Measurements from ENCODE around the gene USP49. TPM values are rescaled to one million over a fixed set of nuclear protein-coding genes. Genes with fewer than 3 reads are reported as not detected.

The USP49 gene
- total RNA-seq, 3 donors from 2014 or later = 3.4 to 4.9 (median 4.7) TPM

DNA sequence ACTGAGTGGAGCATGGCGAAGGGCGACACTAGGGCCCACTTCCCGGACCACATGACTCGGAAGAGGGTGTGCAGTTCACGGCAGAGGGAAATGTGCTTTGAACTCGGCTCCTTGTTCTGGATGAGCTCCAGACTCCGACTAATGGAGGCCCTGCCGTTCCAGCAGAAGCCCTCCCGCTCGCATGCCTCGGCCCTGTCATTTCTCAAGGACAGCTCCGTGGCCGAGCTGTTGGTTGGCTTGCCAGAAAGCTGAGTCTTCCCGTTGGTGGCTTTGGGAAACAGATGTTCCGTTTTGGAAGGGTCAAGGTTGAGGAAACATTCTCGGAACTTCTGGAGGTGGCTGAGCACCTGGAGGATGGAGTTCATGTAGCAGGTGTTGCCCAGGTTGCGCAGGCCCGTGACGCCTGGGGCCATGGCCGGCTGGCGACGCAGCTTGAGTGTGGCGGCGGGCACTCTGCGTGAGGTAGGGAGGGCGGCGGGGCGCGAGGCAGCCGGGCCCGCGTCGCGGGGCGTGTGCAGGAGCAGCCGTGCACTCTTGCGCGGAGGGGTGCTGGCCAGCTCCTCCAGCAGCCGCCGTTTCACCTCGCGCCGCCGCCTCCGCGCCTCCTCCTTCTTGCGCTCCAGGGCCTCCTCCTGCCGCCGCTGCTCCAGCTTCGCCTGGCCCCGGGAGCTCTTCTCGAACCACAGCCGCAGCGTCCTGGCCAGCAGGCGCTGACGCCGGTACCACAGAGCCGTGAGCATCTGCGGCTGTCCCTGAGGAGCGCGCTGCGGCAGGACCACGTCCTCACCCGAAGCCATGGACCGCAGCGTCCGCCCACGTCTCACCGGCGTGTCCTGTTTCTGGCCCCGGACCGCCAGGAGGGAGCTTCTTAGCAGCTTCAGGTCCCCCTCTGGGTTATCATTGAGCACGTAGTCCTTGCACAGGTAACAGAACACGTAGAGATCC, 89.1 kb downstream of the USP49 start:
- DNase-seq (ENCODE audit: low spot score in 2 of 2) = no peak
- Histone ChIP-seq H3K36me3 (no peaks in the 10 kb centered on the region), H3K4me3 (no peak overlapping the region), H3K27me3 (no peaks in the 10 kb centered on the region), H3K27ac (no peak overlapping the region), H3K9me3 (no peaks in the 10 kb centered on the region), H3K4me1 (no peaks in the 10 kb centered on the region)
- intact Hi-C loops (cut with DNase I; ENCODE audit: low total_unique reads) = no loop called here
- TF ChIP-seq, protein P1, sequence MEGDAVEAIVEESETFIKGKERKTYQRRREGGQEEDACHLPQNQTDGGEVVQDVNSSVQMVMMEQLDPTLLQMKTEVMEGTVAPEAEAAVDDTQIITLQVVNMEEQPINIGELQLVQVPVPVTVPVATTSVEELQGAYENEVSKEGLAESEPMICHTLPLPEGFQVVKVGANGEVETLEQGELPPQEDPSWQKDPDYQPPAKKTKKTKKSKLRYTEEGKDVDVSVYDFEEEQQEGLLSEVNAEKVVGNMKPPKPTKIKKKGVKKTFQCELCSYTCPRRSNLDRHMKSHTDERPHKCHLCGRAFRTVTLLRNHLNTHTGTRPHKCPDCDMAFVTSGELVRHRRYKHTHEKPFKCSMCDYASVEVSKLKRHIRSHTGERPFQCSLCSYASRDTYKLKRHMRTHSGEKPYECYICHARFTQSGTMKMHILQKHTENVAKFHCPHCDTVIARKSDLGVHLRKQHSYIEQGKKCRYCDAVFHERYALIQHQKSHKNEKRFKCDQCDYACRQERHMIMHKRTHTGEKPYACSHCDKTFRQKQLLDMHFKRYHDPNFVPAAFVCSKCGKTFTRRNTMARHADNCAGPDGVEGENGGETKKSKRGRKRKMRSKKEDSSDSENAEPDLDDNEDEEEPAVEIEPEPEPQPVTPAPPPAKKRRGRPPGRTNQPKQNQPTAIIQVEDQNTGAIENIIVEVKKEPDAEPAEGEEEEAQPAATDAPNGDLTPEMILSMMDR (IDR thresholded peaks at IDR 0.05) = no peak
- TF ChIP-seq POLR2A (IDR thresholded peaks at IDR 0.05) = no peak
- no peak for TF ChIP-seq POLR2AphosphoS5 (IDR thresholded peaks at IDR 0.05)

DNA sequence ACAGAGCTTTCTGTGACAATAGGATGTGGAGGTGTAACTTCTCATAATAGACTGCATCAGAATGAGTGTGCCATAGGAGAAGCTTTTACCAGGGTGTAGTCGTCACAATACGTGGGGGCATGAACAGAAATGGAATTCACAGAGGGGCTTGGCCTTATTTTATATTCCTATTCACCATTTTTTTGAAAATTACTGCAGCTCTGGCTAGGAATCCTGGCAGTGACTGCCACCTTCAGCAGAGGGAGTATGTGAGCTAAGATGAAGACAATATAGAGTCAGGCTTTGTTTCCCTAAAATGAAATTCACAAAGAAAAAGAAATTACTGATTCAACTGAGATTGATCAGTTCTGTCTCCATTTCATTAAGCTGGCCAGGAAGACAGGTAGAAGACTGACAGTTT, 93.8 kb downstream of the USP49 start:
- Histone ChIP-seq H3K4me1 (no peaks in the 10 kb centered on the region), H3K27me3 (no peaks in the 10 kb centered on the region), H3K4me3 (no peak overlapping the region), H3K9me3 (no peaks in the 10 kb centered on the region), H3K36me3 (no peaks in the 10 kb centered on the region), H3K27ac (no peak overlapping the region)
- no peak for DNase-seq (ENCODE audit: low spot score in 2 of 2)
- intact Hi-C loops (cut with DNase I; ENCODE audit: low total_unique reads) = no loop called here
- TF ChIP-seq POLR2AphosphoS5 (IDR thresholded peaks at IDR 0.05) (no peak), POLR2A (IDR thresholded peaks at IDR 0.05) (no peak)
- TF ChIP-seq, protein P1 (IDR thresholded peaks at IDR 0.05) = no peak

DNA sequence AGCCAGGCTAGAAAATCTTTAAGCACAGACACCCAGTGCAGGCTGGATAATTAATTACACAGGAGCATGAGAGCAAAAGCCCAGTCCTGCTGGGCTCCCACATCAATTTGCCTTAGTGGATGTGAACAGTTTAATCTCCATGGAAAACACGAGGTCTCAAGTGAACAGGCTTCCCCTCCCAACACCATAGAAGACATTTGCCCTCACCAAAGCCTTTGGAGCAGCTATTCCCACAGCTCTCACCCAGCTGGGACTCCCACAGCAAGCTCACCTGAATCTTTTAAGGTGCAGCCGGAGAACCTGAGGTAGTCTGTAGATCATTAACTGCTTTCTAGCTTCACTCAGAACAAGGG, 95.6 kb downstream of the USP49 start:
- TF ChIP-seq POLR2A (IDR thresholded peaks at IDR 0.05) = no peak
- no peak for TF ChIP-seq POLR2AphosphoS5 (IDR thresholded peaks at IDR 0.05)
- TF ChIP-seq, protein P1 (IDR thresholded peaks at IDR 0.05) = no peak
- Histone ChIP-seq H3K4me1 (no peaks in the 10 kb centered on the region), H3K9me3 (no peaks in the 10 kb centered on the region), H3K36me3 (no peaks in the 10 kb centered on the region), H3K27me3 (no peaks in the 10 kb centered on the region), H3K4me3 (no peak overlapping the region), H3K27ac (no peak overlapping the region)
- intact Hi-C loops (cut with DNase I; ENCODE audit: low total_unique reads) = no loop called here
- no peak for DNase-seq (ENCODE audit: low spot score in 2 of 2)

DNA sequence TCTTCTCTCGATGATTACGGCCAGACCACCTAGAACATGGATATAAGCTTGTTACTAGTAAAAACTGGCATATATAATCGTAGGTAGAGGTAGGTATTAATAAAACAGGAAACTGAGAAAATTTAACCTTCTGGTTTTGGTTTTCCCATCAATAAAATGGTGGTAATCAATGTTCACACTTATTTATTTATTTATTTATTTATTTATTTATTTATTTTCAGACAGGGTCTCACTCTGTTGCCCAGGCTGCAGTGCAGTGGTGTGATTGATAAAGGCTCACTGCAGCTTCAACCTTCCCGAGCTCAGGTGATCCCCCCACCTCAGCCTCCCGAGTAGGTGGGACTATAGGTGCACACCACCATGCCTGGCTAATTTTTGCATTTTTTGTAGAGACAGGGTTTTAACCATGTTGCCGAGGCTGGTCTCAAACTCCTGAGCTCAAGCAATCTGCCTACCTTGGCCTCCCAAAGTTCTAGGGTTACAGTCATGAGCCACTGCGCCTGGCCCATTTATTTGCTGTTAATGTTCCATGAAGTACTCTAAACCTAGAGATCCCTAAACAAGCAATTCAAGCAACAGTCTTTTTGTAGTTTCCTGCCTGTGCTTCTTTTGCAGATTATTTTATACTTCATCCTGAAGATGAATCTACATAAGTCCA, 96.1 kb downstream of the USP49 start:
- TF ChIP-seq, protein P1 (IDR thresholded peaks at IDR 0.05) = no peak
- no peak for TF ChIP-seq POLR2AphosphoS5 (IDR thresholded peaks at IDR 0.05)
- no peak for TF ChIP-seq POLR2A (IDR thresholded peaks at IDR 0.05)
- intact Hi-C loops (cut with DNase I; ENCODE audit: low total_unique reads) = no loop called here
- no peaks in the 10 kb centered on the region for H3K36me3 ChIP-seq
- no peaks in the 10 kb centered on the region for H3K27me3 ChIP-seq
- no peak for DNase-seq (ENCODE audit: low spot score in 2 of 2)
- H3K4me3 ChIP-seq = no peak overlapping the region
- H3K4me1 ChIP-seq = no peaks in the 10 kb centered on the region
- no peak overlapping the region for H3K27ac ChIP-seq
- no peaks in the 10 kb centered on the region for H3K9me3 ChIP-seq

DNA sequence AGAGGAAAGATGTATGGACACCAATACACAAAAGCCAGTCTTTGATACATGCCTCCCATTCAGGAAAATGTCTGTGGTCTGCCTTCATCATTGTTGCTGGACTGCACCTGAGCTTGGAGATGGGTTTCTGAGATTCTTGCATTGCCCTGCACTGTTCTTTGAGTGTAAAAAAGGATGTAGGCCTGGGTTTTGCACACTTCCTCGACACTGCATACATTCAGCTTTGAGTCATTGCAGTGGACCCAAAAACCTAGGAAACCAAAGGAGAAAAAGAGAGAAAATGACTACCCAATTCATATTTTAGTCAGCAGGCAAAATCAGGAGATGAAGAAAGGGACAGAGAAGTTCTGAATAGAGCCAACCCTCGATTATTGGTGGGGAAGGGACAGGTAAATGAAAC, 98.7 kb downstream of the USP49 start:
- intact Hi-C loops (cut with DNase I; ENCODE audit: low total_unique reads) = no loop called here

More for the DNA sequence above, 98.7 kb downstream of the USP49 start:
- TF ChIP-seq POLR2AphosphoS5 (IDR thresholded peaks at IDR 0.05) = no peak
- TF ChIP-seq, protein P1 (IDR thresholded peaks at IDR 0.05) = no peak
- no peak for TF ChIP-seq POLR2A (IDR thresholded peaks at IDR 0.05)
- no peaks in the 10 kb centered on the region for H3K4me1 ChIP-seq
- no peak overlapping the region for H3K4me3 ChIP-seq
- H3K27ac ChIP-seq = no peak overlapping the region
- DNase-seq (ENCODE audit: low spot score in 2 of 2) = no peak
- H3K36me3 ChIP-seq = no peaks in the 10 kb centered on the region
- no peaks in the 10 kb centered on the region for H3K9me3 ChIP-seq
- no peaks in the 10 kb centered on the region for H3K27me3 ChIP-seq
